Liver (tissue), 3 donors: Measurements from ENCODE around the gene ICAM4.

Experiments used
- CTCF ChIP-seq: fragments of 150-350 bp; IDR thresholded peaks from 2 replicates; pipeline ENCODE4 v1.5.1; 2017; ENCODE audit warnings: improper control_type of control experiment, low read depth, low read length; ENCODE audit not compliant: missing input control
- FOXA1 ChIP-seq: IDR thresholded peaks from 2 replicates; pipeline ENCODE4 v1.6.1; 2016; ENCODE audit warnings: antibody characterized with exemption
- JUND ChIP-seq, 2 donors: IDR thresholded peaks; 2 replicates each; pipeline ENCODE4 v1.6.1; 2016; ENCODE audit warnings: antibody characterized with exemption in 2 of 2
- NR2F2 ChIP-seq: IDR thresholded peaks from 2 replicates; pipeline ENCODE4 v1.6.1; 2016; ENCODE audit warnings: antibody characterized with exemption
- RAD21 ChIP-seq, 2 donors: IDR thresholded peaks; 2 replicates each; pipeline ENCODE4 v1.6.1; 2016; ENCODE audit warnings: antibody characterized with exemption in 2 of 2, mild to moderate bottlenecking in 2 of 2
- REST ChIP-seq: IDR thresholded peaks from 2 replicates; pipeline ENCODE4 v1.6.1; 2016; ENCODE audit warnings: antibody characterized with exemption, mild to moderate bottlenecking
- RXRA ChIP-seq, 2 donors: IDR thresholded peaks; 2 replicates each; pipeline ENCODE4 v1.6.1; 2017 to 2018; ENCODE audit warnings: antibody characterized with exemption in 2 of 2, mild to moderate bottlenecking in 1 of 2
- YY1 ChIP-seq: IDR thresholded peaks from 2 replicates; pipeline ENCODE4 v1.6.1; 2016; ENCODE audit warnings: antibody characterized with exemption, mild to moderate bottlenecking
- donor health status: healthy.
- donor health status: healthy.

DNA sequence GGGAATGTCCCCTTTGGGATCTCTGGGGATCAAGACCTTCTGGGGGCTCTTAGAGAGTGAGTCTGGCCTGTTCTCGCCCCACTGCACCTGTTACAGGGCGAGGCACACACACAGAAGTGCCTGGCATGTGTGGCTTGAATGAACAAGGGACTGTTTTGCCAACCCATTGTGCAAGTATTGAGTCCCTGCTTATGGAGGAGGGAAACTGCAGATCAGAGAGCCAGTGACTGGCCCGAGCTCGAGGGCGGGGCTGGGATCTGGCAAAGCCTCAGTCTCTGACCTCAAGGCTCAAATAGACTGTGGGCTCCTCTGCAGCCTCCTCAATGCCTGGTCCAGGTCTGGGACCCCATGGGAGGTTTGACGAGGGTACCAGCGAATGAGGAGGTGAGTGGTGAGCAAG lies 41.0 kb downstream of the ICAM4 start:
- TF ChIP-seq CTCF: no peak
- no peak for TF ChIP-seq JUND (IDR thresholded peaks at IDR 0.05)
- no peak for TF ChIP-seq NR2F2
- TF ChIP-seq RAD21 (IDR thresholded peaks at IDR 0.05): no peak
- no peak for TF ChIP-seq REST
- TF ChIP-seq RXRA (IDR thresholded peaks at IDR 0.05): no peak
- no peak for TF ChIP-seq YY1
- no peak for TF ChIP-seq FOXA1
